ENCODE results near the gene EXOC3L1.

EXOC3L1 gene

DNA sequence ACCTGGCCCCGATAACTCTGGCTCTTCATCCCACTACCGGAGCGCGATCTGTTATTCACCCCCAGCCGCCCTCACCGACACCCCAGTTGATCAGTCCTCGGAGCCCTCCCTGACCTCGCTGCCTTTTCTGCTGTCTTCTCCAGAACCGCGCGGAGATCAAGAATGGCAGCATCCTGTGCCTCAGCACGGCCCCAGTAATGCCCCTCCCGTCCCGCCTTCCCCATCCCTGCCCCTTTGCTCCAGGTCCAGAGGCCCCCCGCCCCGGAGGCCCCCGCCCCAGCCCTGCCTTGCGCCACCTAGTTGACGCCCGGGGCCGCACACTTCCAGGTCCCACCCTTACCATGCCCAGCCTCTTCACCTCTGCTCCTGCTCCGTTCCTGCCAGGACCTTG lies 9.9 kb upstream of the EXOC3L1 start:
- FAIRE-seq (no peak), DNase-seq (ENCODE audit: extremely low spot score, insufficient read length, low read depth) (no peak)

DNA sequence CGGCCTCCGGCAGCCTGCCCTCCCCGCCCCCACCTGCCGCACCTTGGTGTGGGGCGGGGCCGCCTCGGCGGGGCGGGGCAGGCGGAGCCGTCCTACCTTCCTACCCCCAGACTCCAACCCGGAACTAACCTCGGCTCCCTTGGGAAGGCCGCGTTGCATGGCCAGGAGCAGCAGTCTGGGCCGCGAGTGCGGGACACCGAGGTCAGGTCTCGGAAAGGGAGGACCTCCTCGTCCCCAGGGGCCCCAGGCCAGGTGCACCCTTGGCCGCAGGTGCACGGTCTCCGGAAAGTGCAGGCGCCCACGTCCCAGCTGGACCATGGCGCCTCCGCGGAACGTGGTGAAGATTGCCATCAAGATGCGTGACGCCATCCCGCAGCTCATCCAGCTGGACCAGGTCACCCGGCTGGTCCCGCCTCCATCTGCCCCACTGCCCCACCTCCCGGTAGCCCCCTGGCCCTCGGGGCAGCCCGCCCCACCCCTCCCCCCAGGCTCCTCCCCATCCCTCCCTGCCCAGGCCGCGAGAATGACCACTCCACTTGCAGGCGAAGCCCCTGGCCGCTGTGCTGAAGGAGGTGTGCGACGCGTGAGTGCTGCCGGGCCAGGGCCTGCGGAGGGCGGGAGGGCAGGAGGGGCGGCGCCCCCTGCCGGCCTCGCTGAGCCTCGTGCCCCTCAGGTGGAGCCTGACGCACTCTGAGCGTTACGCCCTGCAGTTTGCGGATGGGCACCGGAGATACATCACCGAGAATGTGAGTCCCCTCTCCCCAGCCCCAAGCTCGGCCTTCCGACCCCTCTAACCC lies 9.3 kb upstream of the EXOC3L1 start, which contains the start of gene ELMO3:
Gene ELMO3, plus strand, starts transcription at position 121 of the 797 bp plus-strand sequence. Its CDS starts 196 bp downstream, at position 317.
- FAIRE-seq (no peak), DNase-seq (ENCODE audit: extremely low spot score, insufficient read length, low read depth) (no peak)

GRCh38 chr16:67198238-67198734 lies 8.3 kb upstream of the EXOC3L1 start:
- no peak for DNase-seq (ENCODE audit: extremely low spot score, insufficient read length, low read depth)
- FAIRE-seq: peak; percentile 9

- FAIRE-seq: no peak
- no peak for DNase-seq (ENCODE audit: extremely low spot score, insufficient read length, low read depth)
These were observed 7.8 kb upstream of the EXOC3L1 start for GRCh38 chr16:67197704-67198103.

DNA sequence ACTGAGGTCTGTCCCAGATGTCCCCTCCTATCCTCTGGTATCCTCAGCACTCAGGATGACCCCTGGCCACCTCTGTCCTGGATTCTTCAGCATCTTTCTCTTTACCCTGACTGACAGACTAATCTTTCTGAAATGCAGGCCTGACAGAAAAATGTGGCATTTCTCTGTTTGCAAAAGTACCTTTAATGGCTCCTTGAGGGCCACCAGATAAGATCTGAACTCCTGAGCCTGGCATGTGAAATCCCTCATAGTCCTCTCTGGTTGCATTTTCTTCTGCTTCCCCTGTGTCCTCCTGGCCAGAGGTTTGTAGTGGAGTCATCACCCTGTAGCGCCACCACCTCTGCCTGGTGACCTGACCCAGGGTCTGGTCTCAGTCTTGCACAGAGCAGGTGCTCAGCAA lies 6.9 kb upstream of the EXOC3L1 start:
- FAIRE-seq (no peak), DNase-seq (ENCODE audit: extremely low spot score, insufficient read length, low read depth) (no peak)

DNA sequence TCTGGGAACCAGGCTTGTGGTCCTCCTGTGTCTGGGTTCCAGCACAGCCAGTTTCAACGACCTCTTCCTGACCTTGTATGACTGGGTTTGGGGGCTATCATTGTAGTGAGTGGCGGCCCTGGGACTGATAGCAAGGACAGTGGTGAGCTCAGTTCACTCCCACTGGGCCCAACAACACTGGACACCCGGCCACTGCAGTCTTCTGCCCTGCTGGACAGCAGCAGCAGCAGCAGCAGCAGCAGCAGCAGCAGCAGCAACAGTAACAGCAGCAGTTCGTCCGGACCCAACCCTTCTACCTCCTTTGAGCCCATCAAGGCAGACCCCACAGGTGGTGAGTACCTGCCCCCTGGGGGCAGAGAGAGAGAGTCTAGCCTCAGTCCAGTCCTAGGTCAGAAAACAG lies 5.7 kb upstream of the EXOC3L1 start:
- DNase-seq (ENCODE audit: extremely low spot score, insufficient read length, low read depth): no peak
- no peak for FAIRE-seq

DNA sequence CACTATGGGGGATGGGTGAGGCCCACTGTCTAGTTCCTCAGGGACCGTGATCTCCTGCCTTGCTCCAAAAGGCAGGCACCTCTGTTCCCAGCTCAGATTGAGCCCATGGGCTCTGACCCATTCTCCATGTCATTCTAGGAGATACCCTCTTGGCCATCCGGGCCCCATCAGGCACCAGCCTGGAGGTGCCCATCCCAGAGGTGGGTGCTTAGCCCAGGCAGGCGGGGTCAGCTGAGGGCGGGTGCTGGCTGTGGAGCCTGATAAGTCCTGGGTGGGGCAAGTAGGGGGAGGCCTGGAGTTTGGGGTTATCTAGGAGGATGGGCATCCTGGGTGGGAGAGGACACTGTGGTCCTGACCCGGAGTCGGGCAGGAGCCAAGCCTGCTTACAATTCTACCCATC lies 4.3 kb upstream of the EXOC3L1 start:
- FAIRE-seq (no peak), DNase-seq (ENCODE audit: extremely low spot score, insufficient read length, low read depth) (no peak)

GRCh38 chr16:67193536-67193935 lies 3.6 kb upstream of the EXOC3L1 start:
- DNase-seq (ENCODE audit: extremely low spot score, insufficient read length, low read depth) (no peak), FAIRE-seq (no peak)

DNA sequence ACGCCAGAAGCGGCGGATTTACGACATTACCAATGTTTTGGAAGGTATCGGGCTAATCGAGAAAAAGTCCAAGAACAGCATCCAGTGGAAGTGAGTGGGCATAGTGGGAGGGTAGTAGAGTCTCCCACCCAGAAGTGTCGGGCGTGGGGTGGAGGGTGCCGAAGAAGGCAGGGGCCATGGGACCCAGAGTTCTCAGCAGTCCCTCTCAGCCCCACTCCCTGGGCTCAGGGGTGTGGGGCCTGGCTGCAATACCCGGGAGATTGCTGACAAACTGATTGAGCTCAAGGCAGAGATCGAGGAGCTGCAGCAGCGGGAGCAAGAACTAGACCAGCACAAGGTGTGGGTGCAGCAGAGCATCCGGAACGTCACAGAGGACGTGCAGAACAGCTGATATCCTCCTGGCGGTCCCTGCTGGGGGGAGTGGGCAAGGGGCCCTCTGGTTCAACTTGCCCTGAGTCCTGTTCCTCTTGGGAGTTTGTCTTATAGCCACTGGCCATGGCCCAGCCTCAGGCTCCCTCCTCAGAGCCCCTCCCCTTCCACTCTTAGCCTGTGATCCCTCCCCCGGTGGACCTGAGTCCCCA lies 2.9 kb upstream of the EXOC3L1 start:
- DNase-seq (ENCODE audit: extremely low spot score, insufficient read length, low read depth) (no peak), FAIRE-seq (no peak)

DNA sequence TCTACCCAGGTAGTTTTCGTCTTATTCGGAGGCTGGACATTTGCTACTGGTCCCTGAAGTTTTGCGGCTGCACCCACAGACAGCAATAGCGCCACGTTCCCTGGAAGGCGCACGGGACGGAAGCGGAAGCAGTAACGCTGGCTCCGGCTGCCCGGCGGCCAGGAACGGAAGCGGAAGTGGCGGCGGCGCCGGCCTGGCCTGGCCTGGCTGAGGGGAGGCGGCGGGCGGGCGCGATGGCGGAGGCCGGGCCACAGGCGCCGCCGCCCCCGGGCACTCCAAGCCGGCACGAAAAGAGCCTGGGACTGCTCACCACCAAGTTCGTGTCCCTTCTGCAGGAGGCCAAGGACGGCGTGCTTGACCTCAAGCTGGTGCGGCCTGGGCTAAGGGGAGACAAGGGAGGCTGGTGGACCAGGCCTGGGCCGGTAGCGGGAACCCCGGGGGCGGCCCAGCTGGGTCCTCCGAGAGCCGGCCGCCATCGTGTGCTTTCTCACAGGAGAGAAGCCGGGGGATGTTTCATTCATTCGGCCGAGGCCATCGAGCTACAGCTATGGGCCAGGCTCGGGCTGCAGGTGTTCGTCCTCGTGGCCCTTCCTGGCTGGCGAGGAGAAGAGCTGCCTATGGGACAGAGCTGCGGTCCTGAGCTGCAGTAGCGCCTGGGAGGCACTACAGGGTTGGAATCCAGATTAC lies 2.2 kb upstream of the EXOC3L1 start, which contains the start of gene E2F4:
Gene E2F4, plus strand, starts transcription at position 161 of the 687 bp plus-strand sequence. Its CDS starts 73 bp downstream, at position 234.
- FAIRE-seq: peak; percentile 97
- peak; percentile 93 for DNase-seq (ENCODE audit: extremely low spot score, insufficient read length, low read depth)

DNA sequence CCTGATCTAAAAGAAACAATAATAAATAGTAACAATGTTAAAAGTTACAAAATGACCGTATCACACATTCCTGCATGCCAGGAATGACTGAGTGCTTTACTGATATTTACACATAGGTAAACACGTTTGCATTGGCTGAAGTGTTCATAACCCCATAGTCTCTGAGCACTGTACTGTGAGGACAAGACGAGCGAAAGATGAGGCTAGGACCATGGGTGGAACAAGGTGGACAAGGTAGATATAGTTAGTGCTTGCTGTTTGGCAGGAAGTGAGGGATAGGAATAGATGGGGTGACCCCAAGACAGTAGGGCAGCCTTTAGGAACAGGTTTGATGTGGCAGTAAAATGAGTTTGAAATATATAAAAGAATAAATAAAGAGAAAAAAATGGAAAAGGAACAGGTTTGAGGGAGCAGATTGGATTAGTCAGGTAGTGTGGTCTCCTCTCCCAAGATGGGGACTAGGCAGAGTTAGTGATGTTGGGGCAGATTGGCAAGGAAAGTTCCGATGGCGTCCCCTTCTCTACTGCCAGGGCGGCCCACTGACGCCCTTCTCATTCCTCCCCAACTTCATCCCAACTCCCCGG lies 1.6 kb upstream of the EXOC3L1 start:
- DNase-seq (ENCODE audit: extremely low spot score, insufficient read length, low read depth) (no peak), FAIRE-seq (no peak)

- DNase-seq (ENCODE audit: extremely low spot score, insufficient read length, low read depth) (no peak), FAIRE-seq (no peak)
These were observed 788 bp upstream of the EXOC3L1 start for GRCh38 chr16:67190448-67191399.

- no peak for DNase-seq (ENCODE audit: extremely low spot score, insufficient read length, low read depth)
- FAIRE-seq: no peak
These were observed 1.1 kb downstream of the EXOC3L1 start for GRCh38 chr16:67188798-67189197.

DNA sequence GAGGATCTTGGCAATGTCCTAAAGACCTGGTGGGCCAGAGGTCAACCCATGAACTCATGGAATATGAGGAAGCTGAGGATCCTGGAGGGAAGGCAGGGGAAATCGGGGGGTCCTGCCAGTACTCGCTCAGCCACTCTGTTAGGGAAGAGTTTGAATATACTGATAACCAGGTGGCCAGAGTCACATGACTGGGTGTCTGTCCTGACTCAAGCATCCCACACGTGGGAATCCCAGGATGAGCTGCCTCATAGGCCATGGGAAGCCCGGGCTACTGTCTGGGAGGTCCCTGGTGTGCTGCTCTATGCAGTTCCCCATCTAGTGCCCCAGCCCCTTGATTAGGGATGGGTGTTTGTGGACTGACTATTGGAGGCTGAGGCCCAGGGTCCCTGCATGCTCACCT lies 1.6 kb downstream of the EXOC3L1 start:
- FAIRE-seq (no peak), DNase-seq (ENCODE audit: extremely low spot score, insufficient read length, low read depth) (no peak)

- no peak for FAIRE-seq
- DNase-seq (ENCODE audit: extremely low spot score, insufficient read length, low read depth): no peak
These were observed 2.6 kb downstream of the EXOC3L1 start for GRCh38 chr16:67187175-67187890.

GRCh38 chr16:67186550-67186950 lies 3.4 kb downstream of the EXOC3L1 start:
- no peak for FAIRE-seq
- DNase-seq (ENCODE audit: extremely low spot score, insufficient read length, low read depth): no peak

- DNase-seq (ENCODE audit: extremely low spot score, insufficient read length, low read depth) (no peak), FAIRE-seq (no peak)
These were observed 4.2 kb downstream of the EXOC3L1 start for GRCh38 chr16:67185651-67186134.

DNA sequence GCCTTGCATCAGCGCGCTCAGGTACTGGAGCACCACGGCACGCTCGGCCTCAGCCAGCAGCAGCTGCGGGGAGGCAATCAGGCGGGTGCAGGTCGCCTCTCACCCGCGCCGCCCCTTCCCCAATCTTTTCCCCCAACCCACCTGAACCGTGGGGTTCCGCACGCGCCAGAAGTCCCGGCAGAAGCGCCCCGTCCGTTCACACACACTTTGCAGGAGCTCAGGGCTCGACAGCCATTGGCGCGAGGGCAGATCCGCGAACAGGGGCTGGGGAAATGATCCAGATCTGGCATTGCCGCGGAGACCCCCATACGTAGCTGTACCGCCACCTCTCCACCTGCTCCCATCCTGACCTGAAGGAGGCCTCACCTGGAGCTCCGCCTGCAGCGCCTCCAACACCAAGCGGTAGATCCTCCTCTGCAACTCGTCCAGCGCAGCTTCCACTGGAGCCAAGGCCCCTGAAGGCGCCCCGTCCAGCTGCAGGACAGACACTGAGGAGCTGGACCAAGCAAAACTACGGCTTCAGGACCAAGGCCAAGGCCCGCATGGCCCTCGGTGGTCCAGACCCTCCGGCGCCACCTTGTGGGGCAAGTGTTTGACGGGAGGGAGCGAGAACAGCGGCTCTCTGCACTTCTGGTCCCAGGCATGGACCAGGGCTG lies 4.8 kb downstream of the EXOC3L1 start:
- FAIRE-seq: peak; percentile 89

More for the DNA sequence above, 4.8 kb downstream of the EXOC3L1 start:
- DNase-seq (ENCODE audit: extremely low spot score, insufficient read length, low read depth): no peak
